ENCODE data around the gene B4GALNT4. TPM values are rescaled to one million over a fixed set of nuclear protein-coding genes. Genes with fewer than 3 reads are reported as not detected.
"Not testable (repeated sequence)": the region's sequence is repeated elsewhere in the genome, so short reads cannot be mapped to it uniquely, and the experiment has no call there.

The B4GALNT4 gene
- total RNA-seq, 1 experiment from 2014 or later = 49.8 TPM

DNA sequence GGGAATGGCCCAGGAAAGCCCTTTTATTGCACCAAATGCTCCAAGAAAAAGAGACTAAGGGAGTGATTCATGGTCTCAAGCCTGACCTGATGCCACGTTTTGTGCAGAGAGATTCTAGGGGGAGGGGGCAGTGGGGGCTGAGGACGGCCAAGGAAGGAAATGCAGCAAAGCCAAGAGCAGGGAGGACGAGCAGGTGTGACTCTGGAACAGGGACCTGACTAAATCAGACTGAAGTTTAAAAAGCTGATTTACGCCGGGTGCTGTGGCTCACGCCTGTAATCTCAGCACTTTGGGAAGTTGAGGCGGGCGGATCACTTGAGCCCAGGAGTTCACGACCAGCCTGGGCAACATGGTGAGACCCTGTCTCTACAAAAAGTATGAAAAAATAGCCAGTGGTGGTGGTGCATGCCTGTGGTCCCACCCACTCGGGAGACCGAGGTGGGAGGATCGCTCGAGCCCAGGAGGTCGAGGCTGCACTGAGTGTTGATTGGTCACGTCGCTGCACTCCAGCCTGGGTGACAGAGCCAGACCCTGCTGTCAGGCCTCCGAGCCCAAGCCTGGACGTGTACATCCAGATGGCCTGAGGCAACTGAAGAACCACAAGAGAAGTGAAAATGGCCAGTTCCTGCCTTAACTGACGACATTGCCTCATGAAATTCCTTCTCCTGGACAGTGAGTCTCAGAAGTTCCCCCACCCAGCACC is 37.8 kb upstream of the B4GALNT4 start:
- H3K9me3 ChIP-seq = peaks cover 6% of the 10 kb centered on the region
- H3K36me3 ChIP-seq = no peaks in the 10 kb centered on the region
- no peak overlapping the region for H3K4me3 ChIP-seq
- no peak for DNase-seq
- H3K27me3 ChIP-seq = no peaks in the 10 kb centered on the region

GRCh38 chr11:332651-333480 is 36.4 kb upstream of the B4GALNT4 start:
- Histone ChIP-seq H3K36me3 (no peaks in the 10 kb centered on the region), H3K4me3 (no peak overlapping the region), H3K27me3 (no peaks in the 10 kb centered on the region), H3K9me3 (peaks cover 6% of the 10 kb centered on the region)
- no peak for DNase-seq

DNA sequence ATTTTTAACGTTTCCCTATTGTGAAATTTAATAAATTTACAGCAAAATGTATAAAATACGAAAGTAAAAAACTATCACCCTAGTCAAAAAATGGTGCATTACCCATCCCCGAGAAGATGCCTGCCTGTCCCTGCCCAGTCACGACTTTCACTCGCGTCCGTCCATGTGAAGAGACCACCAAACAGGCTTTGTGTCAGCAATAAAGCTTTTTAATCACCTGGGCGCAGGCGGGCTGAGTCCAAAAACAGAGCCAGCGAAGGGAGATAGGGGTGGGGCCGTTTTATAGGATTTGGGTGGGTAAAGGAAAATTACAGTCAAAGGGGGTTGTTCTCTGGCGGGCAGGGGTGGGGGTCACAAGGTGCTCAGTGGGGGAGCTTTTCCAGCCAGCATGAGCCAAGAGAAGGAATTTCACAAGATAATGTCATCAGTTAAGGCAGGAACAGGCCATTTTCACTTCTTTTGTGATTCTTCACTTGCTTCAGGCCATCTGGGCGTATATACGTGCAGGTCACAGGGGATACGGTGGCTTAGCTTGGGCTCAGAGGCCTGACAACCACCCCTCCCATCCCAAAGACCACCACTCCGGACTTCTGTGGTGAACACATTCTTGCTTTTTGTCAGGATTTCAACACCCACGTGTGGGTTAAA is 35.6 kb upstream of the B4GALNT4 start:
- not testable (repeated sequence) for H3K4me3 ChIP-seq, H3K27me3 ChIP-seq, H3K36me3 ChIP-seq, H3K9me3 ChIP-seq, DNase-seq

GRCh38 chr11:334264-334994 is 34.9 kb upstream of the B4GALNT4 start:
- H3K27me3 ChIP-seq = no peaks in the 10 kb centered on the region
- peaks cover 6% of the 10 kb centered on the region for H3K9me3 ChIP-seq
- no peaks in the 10 kb centered on the region for H3K36me3 ChIP-seq
- H3K4me3 ChIP-seq = no peak overlapping the region
- DNase-seq = no peak

DNA sequence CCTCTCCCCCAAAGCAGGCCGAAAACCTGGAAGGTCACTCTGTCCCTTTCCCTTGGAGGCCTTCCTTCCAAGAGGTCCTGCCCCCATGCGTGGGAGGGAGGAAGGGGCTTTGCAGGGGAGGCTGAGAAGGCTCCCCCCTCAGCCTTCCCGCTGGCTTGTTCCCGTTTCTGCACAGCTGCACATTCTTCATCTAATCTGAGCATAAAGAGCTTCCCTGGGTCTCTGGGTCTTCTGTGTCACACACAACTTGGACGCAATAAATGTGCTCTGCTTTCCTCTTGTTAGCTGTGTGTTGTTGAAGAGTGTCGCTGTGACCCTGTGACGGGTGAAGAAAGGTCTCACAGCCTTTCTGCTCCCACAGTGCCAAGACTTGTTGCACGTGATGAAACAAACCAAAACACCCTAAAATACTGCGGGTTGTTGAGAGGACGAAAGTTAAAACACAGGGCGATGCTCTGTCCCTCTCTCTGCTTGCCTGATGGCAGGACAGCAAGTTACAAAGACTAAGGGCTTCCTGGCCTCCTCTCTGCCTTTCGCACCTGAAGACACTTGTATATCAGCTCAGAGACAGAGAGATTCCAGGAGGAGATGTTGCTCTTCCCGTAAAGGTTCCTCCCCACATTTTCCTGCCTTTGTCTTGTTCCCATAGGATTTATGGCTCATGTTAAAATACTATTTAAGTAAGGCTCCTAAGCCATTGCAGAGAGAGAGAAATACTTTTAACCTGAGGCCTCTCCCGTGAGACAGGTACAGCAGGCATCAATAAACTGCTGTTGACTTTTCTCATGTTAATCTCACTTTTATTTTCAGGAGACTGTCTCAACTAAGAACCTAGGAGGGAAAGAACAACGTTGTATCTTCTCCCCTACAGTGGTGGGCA is 33.3 kb upstream of the B4GALNT4 start:
- peaks cover 6% of the 10 kb centered on the region for H3K9me3 ChIP-seq
- H3K4me3 ChIP-seq = no peak overlapping the region
- H3K36me3 ChIP-seq = no peaks in the 10 kb centered on the region
- H3K27me3 ChIP-seq = no peaks in the 10 kb centered on the region
- DNase-seq = no peak

DNA sequence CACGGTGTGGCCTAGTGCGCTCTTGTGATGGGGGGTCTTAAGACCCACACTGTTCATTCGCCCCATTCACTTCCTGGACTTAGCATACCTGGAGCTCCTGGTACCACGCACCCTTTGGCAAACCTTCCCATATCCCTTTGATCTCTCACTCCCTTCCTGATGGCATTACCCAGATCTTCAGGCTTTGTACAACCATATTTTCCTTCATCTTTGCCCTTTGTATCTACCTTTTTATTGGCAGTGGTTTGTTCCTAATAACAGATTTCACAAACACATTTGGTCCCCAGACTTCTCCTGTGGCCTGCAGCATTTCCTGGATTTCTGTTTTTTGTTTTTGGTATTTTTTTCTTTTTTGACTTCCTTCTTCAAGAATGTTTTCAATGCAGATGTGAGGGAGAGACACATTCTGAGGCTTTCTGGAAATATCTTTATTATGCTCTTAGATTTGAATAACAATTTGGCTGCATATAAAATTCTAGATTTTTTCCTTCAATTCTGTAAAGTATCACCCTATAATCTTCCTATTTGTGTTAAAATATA is 32.6 kb upstream of the B4GALNT4 start:
- no peak for DNase-seq
- no peak overlapping the region for H3K4me3 ChIP-seq

DNA sequence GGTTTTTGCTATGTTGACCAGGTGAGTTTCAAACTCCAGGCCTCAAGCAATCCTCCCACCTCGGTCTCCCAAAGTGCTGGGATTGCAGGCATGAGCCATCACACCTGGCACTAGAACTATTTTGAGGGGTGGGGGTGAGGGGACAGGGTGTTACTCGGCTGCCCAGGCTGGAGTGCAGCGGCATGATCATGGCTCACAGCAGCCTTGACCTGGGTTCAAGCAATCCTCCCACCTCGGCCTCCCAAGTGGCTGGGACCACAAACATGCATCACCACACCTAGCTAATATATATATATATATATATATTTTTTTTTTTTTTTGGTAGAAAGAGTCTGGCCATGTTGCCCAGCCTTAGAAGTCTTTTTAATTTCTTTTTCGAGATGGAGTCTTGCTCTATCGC is 31.6 kb upstream of the B4GALNT4 start:
- Histone ChIP-seq H3K9me3 (no peaks in the 10 kb centered on the region), H3K27me3 (no peaks in the 10 kb centered on the region)

More for the DNA sequence above, 32.6 kb upstream of the B4GALNT4 start:
- Histone ChIP-seq H3K36me3 (no peaks in the 10 kb centered on the region), H3K27me3 (no peaks in the 10 kb centered on the region), H3K9me3 (peaks cover 2% of the 10 kb centered on the region)

GRCh38 chr11:339963-340362 is 29.3 kb upstream of the B4GALNT4 start:
- no peak for DNase-seq
- Histone ChIP-seq H3K9me3 (no peaks in the 10 kb centered on the region), H3K36me3 (no peaks in the 10 kb centered on the region), H3K27me3 (no peaks in the 10 kb centered on the region), H3K4me3 (no peak overlapping the region)

More for the DNA sequence above, 31.6 kb upstream of the B4GALNT4 start:
- no peak for DNase-seq
- no peak overlapping the region for H3K4me3 ChIP-seq
- H3K36me3 ChIP-seq = no peaks in the 10 kb centered on the region

GRCh38 chr11:340539-341512 is 28.5 kb upstream of the B4GALNT4 start:
- Histone ChIP-seq H3K36me3 (no peaks in the 10 kb centered on the region), H3K27me3 (no peaks in the 10 kb centered on the region), H3K9me3 (no peaks in the 10 kb centered on the region), H3K4me3 (no peak overlapping the region)
- no peak for DNase-seq

DNA sequence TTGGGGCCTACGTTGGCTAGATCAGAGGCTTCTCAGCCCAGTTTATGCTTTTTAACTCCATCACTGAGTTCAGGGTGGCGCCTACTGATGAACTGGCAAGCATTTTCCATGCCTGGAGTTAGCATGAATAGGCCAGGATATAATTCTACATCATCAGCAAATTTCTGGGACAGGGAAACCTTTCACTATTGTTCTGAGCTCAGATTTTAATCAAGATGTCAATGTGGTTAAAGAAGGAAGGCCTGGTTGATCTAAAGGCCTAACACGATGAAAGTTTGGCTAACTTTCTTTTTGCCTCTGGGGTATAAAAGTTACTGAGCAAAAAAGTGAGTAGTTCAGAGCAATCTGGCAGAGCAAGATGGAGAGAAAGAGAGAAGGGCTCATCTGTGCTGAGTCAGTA is 27.0 kb upstream of the B4GALNT4 start:
- DNase-seq = no peak
- Histone ChIP-seq H3K9me3 (no peaks in the 10 kb centered on the region), H3K27me3 (no peaks in the 10 kb centered on the region), H3K4me3 (no peak overlapping the region), H3K36me3 (no peaks in the 10 kb centered on the region)

GRCh38 chr11:344836-345578 is 24.3 kb upstream of the B4GALNT4 start:
- no peak for DNase-seq
- Histone ChIP-seq H3K9me3 (no peaks in the 10 kb centered on the region), H3K27me3 (no peaks in the 10 kb centered on the region), H3K4me3 (no peak overlapping the region), H3K36me3 (no peaks in the 10 kb centered on the region)

DNA sequence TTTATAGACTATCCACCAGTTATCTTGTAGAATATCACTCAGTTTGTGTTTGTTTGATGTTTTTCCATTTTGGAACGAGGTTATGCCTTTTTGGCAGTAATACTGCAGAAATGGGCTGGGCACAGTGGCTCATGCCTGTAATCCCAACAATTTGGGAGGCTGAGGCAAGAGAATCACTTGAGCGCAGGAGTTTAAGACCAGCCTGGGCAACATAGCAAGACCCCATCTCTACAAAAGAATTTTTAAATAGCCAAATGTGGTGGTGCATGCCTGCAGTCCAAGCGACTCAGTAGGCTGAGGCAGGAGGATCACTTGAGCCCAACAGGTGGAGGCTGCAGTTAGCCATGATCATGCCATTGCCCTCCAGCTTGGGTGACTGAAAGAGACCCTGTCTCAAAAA is 22.8 kb upstream of the B4GALNT4 start:
- Histone ChIP-seq H3K9me3 (no peaks in the 10 kb centered on the region), H3K27me3 (no peaks in the 10 kb centered on the region), H3K36me3 (no peaks in the 10 kb centered on the region), H3K4me3 (no peak overlapping the region)
- DNase-seq = no peak

DNA sequence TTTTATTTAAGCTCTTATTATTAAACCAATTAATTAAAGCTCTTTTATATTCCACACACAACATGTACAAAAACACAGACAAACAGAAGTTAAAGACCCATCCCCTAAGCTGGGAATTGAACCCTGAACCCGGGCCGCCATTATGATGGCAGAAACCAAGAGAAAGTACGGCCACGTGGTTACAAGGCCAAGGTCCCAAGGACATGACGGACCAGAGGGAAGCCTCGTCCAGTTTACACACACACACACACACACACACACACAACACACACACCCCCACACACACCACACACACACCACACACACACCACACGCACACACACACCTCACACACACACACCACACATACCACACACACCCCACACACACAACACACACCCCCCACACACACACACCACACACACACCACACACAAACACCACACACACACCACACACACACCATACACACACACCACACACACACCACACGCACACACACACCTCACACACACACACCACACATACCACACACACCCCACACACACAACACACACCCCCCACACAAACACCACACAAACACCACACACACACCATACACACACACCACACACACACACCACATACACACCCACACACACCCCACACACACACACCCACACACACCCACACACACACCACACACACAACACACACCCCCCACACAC is 19.9 kb upstream of the B4GALNT4 start:
- not testable (repeated sequence) for H3K27me3 ChIP-seq, DNase-seq, H3K36me3 ChIP-seq, H3K4me3 ChIP-seq, H3K9me3 ChIP-seq
